K562 (cell line): Measurements from ENCODE around the gene PRR7. TPM values are rescaled to one million over a fixed set of nuclear protein-coding genes. Genes with fewer than 3 reads are reported as not detected.

Experiments
- ATAC-seq: fragments of 200-7000 bp; cut with Tn5 transposase; 3 replicates; pipeline ENCODE4 v1.9.1; 2020; ENCODE audit warnings: moderate library complexity
- BruUV-seq: library from RNA; stranded (reverse); fragments of 400-500 nt; replicated peaks from 2 replicates; lab custom pipeline; 2021; lab: Mats Ljungman, UMichigan
- CTCF ChIA-PET: fragments of 300-600 bp; formaldehyde crosslinking; extraction: SDS; loops from one replicate; lab custom pipeline; 2021; ENCODE audit warnings: low intra/inter-chr PET ratio; lab: Yijun Ruan, JAX
- POLR2A ChIA-PET: fragments of 300-600, 350-650 bp; sonication (Branson Sonifier 250); formaldehyde crosslinking; extraction: SDS; loops from one replicate; lab custom pipeline; 2021; ENCODE audit warnings: antibody characterized with exemption, inconsistent platforms; lab: Yijun Ruan, JAX
- DNase-seq, 4 experiments: peaks; one replicate each; pipeline versions ENCODE4 v3.0.0 to v3.0.0-alpha.2; 2011 to 2018; ENCODE audit warnings: low spot score in 3 of 4, mixed read lengths in 3 of 4; ENCODE audit errors: extremely low read depth in 1 of 4
- FAIRE-seq: peaks from 2 replicates; lab custom pipeline; 2011; peaks lifted over from hg19 to GRCh38; lab: Jason Lieb, UNC
- H2AFZ ChIP-seq: 2 replicates; pipeline ENCODE4 v1.6.0; 2011; ENCODE audit warnings: low read depth, low read length, control low read depth, inconsistent platforms
- H3K27ac ChIP-seq: fragments of 200-600 bp; 3 replicates; pipeline ENCODE4 v1.8.0; 2011; ENCODE audit warnings: low read depth, mild to moderate bottlenecking, control low read depth, inconsistent platforms, low read length, moderate library complexity, mixed read lengths; ENCODE audit errors: extremely low read depth
- H3K27me3 ChIP-seq, 2 experiments: fragments of 300-600 bp in 1 of 2; 2 replicates in 1 of 2; 3 replicates in 1 of 2; pipeline versions ENCODE4 v1.6.0 to v1.8.0; 2011; ENCODE audit warnings: inconsistent platforms in 2 of 2, low read length in 2 of 2, mild to moderate bottlenecking in 1 of 2, mixed read lengths in 1 of 2, moderate library complexity in 1 of 2; ENCODE audit not compliant: control insufficient read depth in 2 of 2, insufficient read depth in 2 of 2
- H3K36me3 ChIP-seq: fragments of 300-600 bp; 3 replicates; pipeline ENCODE4 v1.8.0; 2011; ENCODE audit warnings: mild to moderate bottlenecking, low read length, inconsistent platforms; ENCODE audit not compliant: control insufficient read depth, insufficient read depth
- H3K4me1 ChIP-seq, 2 experiments: fragments of 200-600 bp in 1 of 2; replicated peaks in 1 of 2; 2 replicates in 1 of 2; 3 replicates in 1 of 2; pipeline versions ENCODE4 v1.5.1 to v1.8.0; 2011; ENCODE audit warnings: inconsistent platforms in 2 of 2, low read length in 2 of 2, mild to moderate bottlenecking in 1 of 2, mixed read lengths in 1 of 2, moderate library complexity in 1 of 2; ENCODE audit not compliant: control insufficient read depth in 2 of 2, insufficient read depth in 2 of 2
- H3K4me2 ChIP-seq: 2 replicates; pipeline ENCODE4 v1.6.1; 2011; ENCODE audit warnings: low read length, control low read depth, inconsistent platforms, mixed read lengths; ENCODE audit not compliant: insufficient read depth
- H3K4me3 ChIP-seq: fragments of 200-600 bp; sonication (generic), shearing (Covaris generic); 2 replicates; pipeline ENCODE4 v1.5.1; 2016; ENCODE audit warnings: control low read depth, inconsistent platforms
- H3K79me2 ChIP-seq: fragments of 200-600 bp; 3 replicates; pipeline ENCODE4 v1.8.0; 2011; ENCODE audit warnings: low read length, inconsistent platforms; ENCODE audit not compliant: control insufficient read depth, insufficient read depth
- H3K9ac ChIP-seq, 2 experiments: 2 replicates each; pipeline versions ENCODE4 v1.6.0 to v1.6.1; 2011; ENCODE audit warnings: low read depth in 2 of 2, low read length in 2 of 2, control low read depth in 1 of 2, inconsistent platforms in 1 of 2, mild to moderate bottlenecking in 1 of 2, mixed read lengths in 1 of 2; ENCODE audit not compliant: insufficient read depth in 1 of 2
- H3K9me1 ChIP-seq: one replicate; pipeline ENCODE4 v1.6.0; 2011; ENCODE audit warnings: inconsistent platforms, mild to moderate bottlenecking, low read length, moderate library complexity; ENCODE audit not compliant: control insufficient read depth, insufficient read depth
- H3K9me3 ChIP-seq: replicated peaks from 2 replicates; pipeline ENCODE4 v1.5.1; 2011; ENCODE audit warnings: low read depth, low read length, inconsistent platforms; ENCODE audit not compliant: control insufficient read depth, insufficient read depth
- H4K20me1 ChIP-seq: replicated peaks from 2 replicates; pipeline ENCODE4 v1.6.1; 2011; ENCODE audit warnings: low read length, inconsistent platforms, mixed read lengths; ENCODE audit not compliant: control insufficient read depth, insufficient read depth
- CBX5 ChIP-seq: IDR thresholded peaks from 2 replicates; pipeline ENCODE4 v1.6.1; 2014; ENCODE audit warnings: low read depth, borderline replicate concordance
- CGGBP1 ChIP-seq: fragments of 250-450 bp; sonication (Bioruptor Pico); IDR thresholded peaks from 2 replicates; pipeline ENCODE4 v1.9.0; 2021; ENCODE audit warnings: mild to moderate bottlenecking
- CHAMP1 ChIP-seq: fragments of 450-650 bp; IDR thresholded peaks from 2 replicates; pipeline ENCODE4 v1.6.1; 2016; ENCODE audit warnings: mild to moderate bottlenecking
- GTF2F1 ChIP-seq: IDR thresholded peaks from 2 replicates; pipeline ENCODE4 v1.6.1; 2011; ENCODE audit warnings: low read depth, low read length, improper control_type of control experiment
- JUN ChIP-seq, 2 experiments: sonication (generic) in 1 of 2; formaldehyde crosslinking in 1 of 2; IDR thresholded peaks; 2 replicates each; pipeline versions ENCODE4 v1.6.1 to v1.8.0; 2012 to 2022; ENCODE audit warnings: borderline replicate concordance in 2 of 2, mild to moderate bottlenecking in 2 of 2, improper control_type of control experiment in 1 of 2, low read depth in 1 of 2, low read length in 1 of 2, missing genetic modification reagents in 1 of 2
- KLF10 ChIP-seq: fragments of 250-450 bp; sonication (Bioruptor Pico); IDR thresholded peaks from 2 replicates; pipeline ENCODE4 v1.6.1; 2021; ENCODE audit warnings: matching md5 sums
- NFE2L1 ChIP-seq: fragments of 450-650 bp; IDR thresholded peaks from 2 replicates; pipeline ENCODE4 v1.6.1; 2016; ENCODE audit warnings: missing genetic modification characterization, low read depth, mild to moderate bottlenecking, missing compliant biosample characterization, moderate library complexity, borderline replicate concordance
- NRF1 ChIP-seq, 2 experiments: fragments of 450-650 bp; IDR thresholded peaks in 1 of 2; conservative IDR thresholded peaks in 1 of 2; 2 replicates each; pipeline ENCODE4 v1.6.1; 2014; ENCODE audit warnings: mild to moderate bottlenecking in 2 of 2
- PCBP2 ChIP-seq: fragments of 200-400 bp; formaldehyde crosslinking; IDR thresholded peaks from 2 replicates; pipeline ENCODE4 v1.6.1; 2018; ENCODE audit warnings: low read length, low read depth, mild to moderate bottlenecking, moderate library complexity; ENCODE audit not compliant: poor library complexity, severe bottlenecking
- ZC3H8 ChIP-seq: fragments of 450-650 bp; IDR thresholded peaks from 2 replicates; pipeline ENCODE4 v1.6.1; 2017
- ZKSCAN1 ChIP-seq: fragments of 150-350 bp; IDR thresholded peaks from 2 replicates; pipeline ENCODE4 v1.6.1; 2016; ENCODE audit warnings: low read depth, low read length
- ZNF507 ChIP-seq: conservative IDR thresholded peaks from 2 replicates; pipeline ENCODE4 v1.6.1; 2017; ENCODE audit warnings: missing genetic modification characterization, missing compliant biosample characterization
- ZNF75A ChIP-seq: fragments of 450-650 bp; formaldehyde crosslinking; IDR thresholded peaks from 2 replicates; pipeline ENCODE4 v1.4.0; 2020; ENCODE audit warnings: mild to moderate bottlenecking
- WGBS: fragments of 100-300 bp; shearing (Covaris generic); methylation state at CpG from one replicate; pipeline ENCODE4 v1.1.6; 2016; ENCODE audit warnings: low coverage, mixed read lengths; ENCODE audit not compliant: insufficient coverage; ENCODE audit errors: missing lambda C conversion rate; 5-methylcytosine and 5-hydroxymethylcytosine counted together
- in situ Hi-C: fragments of 300-500 bp; cut with MboI; formaldehyde crosslinking; loops from 4 replicates; pipeline ENCODE4 v1.15.0; 2018; ENCODE audit warnings: inconsistent platforms, mixed read lengths
- intact Hi-C: fragments of 100-400 bp; cut with micrococcal nuclease; formaldehyde crosslinking; loops from 2 replicates; pipeline ENCODE4 v1.14.2; 2022
- polyA plus RNA-seq, 8 experiments: library from polyadenylated mRNA; depleted of rRNA in 4 of 8; stranded (reverse) in 5 of 8; unstranded in 3 of 8; fragments of >200 nt; fragmentation: Nextera tagmentation in 2 of 8; fragmentation: Illumina TruSeq in 1 of 8; extraction: Ambion mirVana in 2 of 8; extraction: Trizol in 1 of 8; gene quantifications; 2 replicates each; pipeline versions ENCODE4 v1.2.1 to v1.2.3, GENCODE V29; 2011 to 2014; ENCODE audit warnings: inconsistent platforms in 1 of 8, missing spikeins in 1 of 8
- total RNA-seq, 7 experiments: library from RNA; depleted of rRNA in 6 of 7; stranded (reverse); fragments of >200 nt in 6 of 7; fragmentation: Illumina TruSeq in 2 of 7; extraction: Trizol in 2 of 7; gene quantifications; 2 replicates each; pipeline versions ENCODE4 v1.2.1 to v1.2.3, GENCODE V29; 2011 to 2021; ENCODE audit warnings: low replicate concordance in 1 of 7
- TF ChIP-seq, protein P1 (sequence below): fragments of 250-450 bp; sonication (Bioruptor Pico); IDR thresholded peaks from 2 replicates; pipeline ENCODE4 v1.8.0; 2022; ENCODE audit warnings: inconsistent platforms
- TF ChIP-seq, protein P2 (sequence below): sonication (generic); formaldehyde crosslinking; IDR thresholded peaks from 2 replicates; pipeline ENCODE4 v1.8.1; 2022; ENCODE audit warnings: missing genetic modification reagents

PRR7 gene
- total and polyA plus RNA-seq, 9 of the 15 experiments (the other 6 are each of a cell fraction or from before 2014, with no cell fraction given), result 0.80 to 11.3 (median 10.4) TPM; not detected in 4

DNA sequence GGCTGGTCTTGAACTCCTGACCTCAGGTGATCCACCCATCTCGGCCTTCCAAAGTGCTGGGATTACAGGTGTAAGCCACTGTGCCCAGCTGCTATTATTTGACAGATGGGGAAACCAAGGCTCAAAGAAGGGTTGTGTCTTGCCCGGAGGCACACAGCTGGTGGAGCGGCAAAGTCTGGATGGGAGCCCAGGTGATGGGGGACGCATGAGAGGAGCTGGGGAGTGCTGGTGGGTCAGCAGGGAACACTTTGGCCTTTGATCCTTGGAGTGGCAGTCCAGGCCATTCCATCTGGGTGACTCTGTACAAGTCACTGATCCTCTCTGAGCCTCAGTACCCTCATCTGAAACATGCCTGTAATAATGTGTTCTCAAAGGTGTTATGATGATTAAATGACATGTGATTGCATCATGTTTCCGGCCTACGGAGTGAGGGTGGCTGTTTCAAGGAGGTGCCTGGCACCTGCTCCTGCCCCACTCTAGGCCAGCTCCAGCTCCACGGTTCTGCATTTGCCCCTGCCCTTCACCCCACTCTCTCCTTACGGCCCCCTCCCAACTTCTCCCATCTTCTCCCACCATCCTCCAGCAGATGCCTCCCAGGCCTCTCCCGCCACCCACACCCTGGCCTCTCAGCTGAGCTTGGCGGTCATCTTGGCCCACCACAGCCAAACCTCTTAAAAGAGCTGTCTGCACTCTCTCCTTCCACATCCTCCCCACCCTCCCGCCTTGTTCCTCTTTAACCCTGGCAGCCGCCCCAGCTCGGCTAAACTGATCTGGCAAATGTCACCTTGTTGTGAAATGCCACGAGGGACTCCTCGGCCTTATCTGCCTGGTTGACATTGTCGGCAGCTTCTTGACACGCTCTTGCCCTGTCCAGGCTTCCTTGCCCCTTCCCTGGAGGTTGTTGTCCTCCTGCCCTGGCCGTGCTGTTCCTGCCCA lies 32.4 kb downstream of the PRR7 start:
- intact Hi-C loops (no loop called here), in situ Hi-C loops (no loop called here)
- ChIA-PET POLR2A (interaction anchor here (0.6 to 5.4 kb wide), 12 partner anchors 8 to 405 kb away, joined by 3 to 30 read pairs (median 4); partner anchors contain the start of gene DDX41), CTCF (no interaction called here)
- no peaks in the 10 kb centered on the region for H3K27me3 ChIP-seq
- no peaks in the 10 kb centered on the region for H3K79me2 ChIP-seq
- H3K27ac ChIP-seq, result peak overlapping the region; percentile 62; the same call in 2 of the 3 replicates
- peaks cover 19% of the 10 kb centered on the region; the same call in 2 of the 3 replicates for H3K36me3 ChIP-seq
- H3K4me1 ChIP-seq, result peaks cover 33 to 46% of the 10 kb centered on the region in 2 experiments
- no peak overlapping the region for H2AFZ ChIP-seq
- no TSS peak for BruUV-seq
- peak overlapping the region in 1 of 2 experiments; percentile 78; a peak in 2 of 4 replicates for H3K9ac ChIP-seq
- 48% methylated on average over 17 of the region's 18 CpGs for WGBS
- H3K9me1 ChIP-seq, result no peaks in the 10 kb centered on the region
- FAIRE-seq, result peak; percentile 23
- ATAC-seq, result peak; percentile 31
- no peak for DNase-seq
- H3K9me3 ChIP-seq, result no peaks in the 10 kb centered on the region
- H3K4me2 ChIP-seq, result no peak overlapping the region
- H4K20me1 ChIP-seq, result no peaks in the 10 kb centered on the region
- H3K4me3 ChIP-seq, result no peak overlapping the region
- no peak for TF ChIP-seq PCBP2
- no peak for TF ChIP-seq JUN (IDR thresholded peaks at IDR 0.05; ENCODE audit: borderline replicate concordance, low read depth, low read length)
- TF ChIP-seq JUN (CRISPR knock-in tag; IDR thresholded peaks at IDR 0.05; ENCODE audit: borderline replicate concordance), result 0 out of 2 replicates have a peak, but pooled peaks have one; percentile 9
- TF ChIP-seq NRF1 (conservative IDR thresholded peaks at IDR 0.05 in 1 of 2, IDR thresholded peaks at IDR 0.05 in 1 of 2), result no peak
- TF ChIP-seq, protein P1, sequence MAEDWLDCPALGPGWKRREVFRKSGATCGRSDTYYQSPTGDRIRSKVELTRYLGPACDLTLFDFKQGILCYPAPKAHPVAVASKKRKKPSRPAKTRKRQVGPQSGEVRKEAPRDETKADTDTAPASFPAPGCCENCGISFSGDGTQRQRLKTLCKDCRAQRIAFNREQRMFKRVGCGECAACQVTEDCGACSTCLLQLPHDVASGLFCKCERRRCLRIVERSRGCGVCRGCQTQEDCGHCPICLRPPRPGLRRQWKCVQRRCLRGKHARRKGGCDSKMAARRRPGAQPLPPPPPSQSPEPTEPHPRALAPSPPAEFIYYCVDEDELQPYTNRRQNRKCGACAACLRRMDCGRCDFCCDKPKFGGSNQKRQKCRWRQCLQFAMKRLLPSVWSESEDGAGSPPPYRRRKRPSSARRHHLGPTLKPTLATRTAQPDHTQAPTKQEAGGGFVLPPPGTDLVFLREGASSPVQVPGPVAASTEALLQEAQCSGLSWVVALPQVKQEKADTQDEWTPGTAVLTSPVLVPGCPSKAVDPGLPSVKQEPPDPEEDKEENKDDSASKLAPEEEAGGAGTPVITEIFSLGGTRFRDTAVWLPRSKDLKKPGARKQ (CRISPR knock-in tag), result no peak
- no peak for TF ChIP-seq ZC3H8
- TF ChIP-seq ZKSCAN1, result no peak
- no peak for TF ChIP-seq CBX5
- TF ChIP-seq CGGBP1 (CRISPR knock-in tag), result no peak
- no peak for TF ChIP-seq KLF10 (CRISPR knock-in tag)
- no peak for TF ChIP-seq GTF2F1
- TF ChIP-seq, protein P2, sequence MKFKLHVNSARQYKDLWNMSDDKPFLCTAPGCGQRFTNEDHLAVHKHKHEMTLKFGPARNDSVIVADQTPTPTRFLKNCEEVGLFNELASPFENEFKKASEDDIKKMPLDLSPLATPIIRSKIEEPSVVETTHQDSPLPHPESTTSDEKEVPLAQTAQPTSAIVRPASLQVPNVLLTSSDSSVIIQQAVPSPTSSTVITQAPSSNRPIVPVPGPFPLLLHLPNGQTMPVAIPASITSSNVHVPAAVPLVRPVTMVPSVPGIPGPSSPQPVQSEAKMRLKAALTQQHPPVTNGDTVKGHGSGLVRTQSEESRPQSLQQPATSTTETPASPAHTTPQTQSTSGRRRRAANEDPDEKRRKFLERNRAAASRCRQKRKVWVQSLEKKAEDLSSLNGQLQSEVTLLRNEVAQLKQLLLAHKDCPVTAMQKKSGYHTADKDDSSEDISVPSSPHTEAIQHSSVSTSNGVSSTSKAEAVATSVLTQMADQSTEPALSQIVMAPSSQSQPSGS (CRISPR knock-in tag), result no peak
- TF ChIP-seq CHAMP1, result no peak
- no peak for TF ChIP-seq NFE2L1 (tag)
- TF ChIP-seq ZNF507 (tag), result no peak
- no peak for TF ChIP-seq ZNF75A (CRISPR knock-in tag)
